ENCODE measurements around the gene OR2C1.
A peak's percentile ranks its signal among the peaks of the same experiment; 100 is the strongest.

Gene OR2C1

GRCh38 chr16:3383045-3383448 lies 27.4 kb downstream of the OR2C1 start:
- peaks cover 68 to 87% (median 80%) of the 10 kb centered on the region in 5 donors for H3K9me3 ChIP-seq (ENCODE audit: control insufficient read depth in 5 of 5, low read length in 5 of 5)
- no peaks in the 10 kb centered on the region for H3K27me3 ChIP-seq (ENCODE audit: control insufficient read depth in 5 of 5, insufficient read depth in 4 of 5, low read length in 5 of 5)
- H3K36me3 ChIP-seq (ENCODE audit: control insufficient read depth in 5 of 5, insufficient read depth in 5 of 5, low read length in 5 of 5), result peaks cover 35 to 45% (median 41%) of the 10 kb centered on the region in 5 donors
- H3K4me3 ChIP-seq (ENCODE audit: low read depth in 1 of 5, low read length in 5 of 5), result peak overlapping the region; percentile 28 to 62 (median 59)
- H3K9ac ChIP-seq (ENCODE audit: low read length in 5 of 5), result peak overlapping the region in 1 of 5 donors; percentile 75
- peaks cover 0 to 6% (median 0%) of the 10 kb centered on the region in 5 donors for H3K4me1 ChIP-seq (ENCODE audit: control insufficient read depth in 5 of 5, insufficient read depth in 5 of 5, low read length in 5 of 5)
- no peak overlapping the region for H3K27ac ChIP-seq (ENCODE audit: low read depth, low read length)

- H3K36me3 ChIP-seq (ENCODE audit: control insufficient read depth in 5 of 5, insufficient read depth in 5 of 5, low read length in 5 of 5), result peaks cover 25 to 67% (median 57%) of the 10 kb centered on the region in 5 donors
- no peak overlapping the region for H3K27ac ChIP-seq (ENCODE audit: low read depth, low read length)
These were observed 32.6 kb downstream of the OR2C1 start for GRCh38 chr16:3388325-3388724.

GRCh38 chr16:3389663-3390338 lies 34.1 kb downstream of the OR2C1 start:
- Histone ChIP-seq H3K36me3 (ENCODE audit: control insufficient read depth in 5 of 5, insufficient read depth in 5 of 5, low read length in 5 of 5) (peaks cover 15 to 67% (median 56%) of the 10 kb centered on the region in 5 donors), H3K27me3 (ENCODE audit: control insufficient read depth in 5 of 5, insufficient read depth in 4 of 5, low read length in 5 of 5) (no peaks in the 10 kb centered on the region), H3K4me3 (ENCODE audit: low read depth in 1 of 5, low read length in 5 of 5) (peak overlapping the region in 4 of 5 donors; percentile 13 to 45 (median 29)), H3K4me1 (ENCODE audit: control insufficient read depth in 5 of 5, insufficient read depth in 5 of 5, low read length in 5 of 5) (no peaks in the 10 kb centered on the region), H3K9me3 (ENCODE audit: control insufficient read depth in 5 of 5, low read length in 5 of 5) (peaks cover 36 to 69% (median 58%) of the 10 kb centered on the region in 5 donors), H3K9ac (ENCODE audit: low read length in 5 of 5) (no peak overlapping the region), H3K27ac (ENCODE audit: low read depth, low read length) (no peak overlapping the region)

More at GRCh38 chr16:3388325-3388724, 32.6 kb downstream of the OR2C1 start:
- Histone ChIP-seq H3K9ac (ENCODE audit: low read length in 5 of 5) (no peak overlapping the region), H3K4me3 (ENCODE audit: low read depth in 1 of 5, low read length in 5 of 5) (peak overlapping the region in 4 of 5 donors; percentile 2 to 32 (median 22)), H3K27me3 (ENCODE audit: control insufficient read depth in 5 of 5, insufficient read depth in 4 of 5, low read length in 5 of 5) (no peaks in the 10 kb centered on the region), H3K9me3 (ENCODE audit: control insufficient read depth in 5 of 5, low read length in 5 of 5) (peaks cover 47 to 74% (median 63%) of the 10 kb centered on the region in 5 donors), H3K4me1 (ENCODE audit: control insufficient read depth in 5 of 5, insufficient read depth in 5 of 5, low read length in 5 of 5) (peaks cover 0 to under 1% (median 0%) of the 10 kb centered on the region in 5 donors)

- Histone ChIP-seq H3K27me3 (ENCODE audit: control insufficient read depth in 5 of 5, insufficient read depth in 4 of 5, low read length in 5 of 5) (no peaks in the 10 kb centered on the region), H3K9me3 (ENCODE audit: control insufficient read depth in 5 of 5, low read length in 5 of 5) (peaks cover 6 to 42% (median 30%) of the 10 kb centered on the region in 5 donors), H3K36me3 (ENCODE audit: control insufficient read depth in 5 of 5, insufficient read depth in 5 of 5, low read length in 5 of 5) (peaks cover 21 to 42% (median 39%) of the 10 kb centered on the region in 5 donors), H3K27ac (ENCODE audit: low read depth, low read length) (peak overlapping the region; percentile 41), H3K4me3 (ENCODE audit: low read depth in 1 of 5, low read length in 5 of 5) (peak overlapping the region; percentile 80 to 92 (median 89)), H3K4me1 (ENCODE audit: control insufficient read depth in 5 of 5, insufficient read depth in 5 of 5, low read length in 5 of 5) (peaks cover 4 to 23% (median 21%) of the 10 kb centered on the region in 5 donors), H3K9ac (ENCODE audit: low read length in 5 of 5) (peak overlapping the region; percentile 56 to 95 (median 94))
These were observed 44.7 kb downstream of the OR2C1 start for GRCh38 chr16:3400446-3400778.

GRCh38 chr16:3400779-3401688 lies 45.3 kb downstream of the OR2C1 start, which contains the start of the genes ZNF174 and ZSCAN32:
Gene ZNF174, plus strand, starts transcription at chr16:3401215. Its CDS starts 790 bp downstream, at chr16:3402005.
Gene ZSCAN32, minus strand, starts transcription at chr16:3401004. Its CDS starts 3,447 bp downstream, at chr16:3397557.
- Histone ChIP-seq H3K27me3 (ENCODE audit: control insufficient read depth in 5 of 5, insufficient read depth in 4 of 5, low read length in 5 of 5) (no peaks in the 10 kb centered on the region), H3K9ac (ENCODE audit: low read length in 5 of 5) (peak within 1 kb of the TSS; percentile 56 to 95 (median 94)), H3K27ac (ENCODE audit: low read depth, low read length) (peak within 1 kb of the TSS; percentile 74), H3K4me3 (ENCODE audit: low read depth in 1 of 5, low read length in 5 of 5) (peak within 1 kb of the TSS; percentile 80 to 92 (median 89)), H3K9me3 (ENCODE audit: control insufficient read depth in 5 of 5, low read length in 5 of 5) (peaks cover 9 to 41% (median 34%) of the 10 kb centered on the region in 5 donors), H3K4me1 (ENCODE audit: control insufficient read depth in 5 of 5, insufficient read depth in 5 of 5, low read length in 5 of 5) (peaks cover 4 to 23% (median 21%) of the 10 kb centered on the region in 5 donors), H3K36me3 (ENCODE audit: control insufficient read depth in 5 of 5, insufficient read depth in 5 of 5, low read length in 5 of 5) (peaks cover 23 to 42% (median 39%) of the 10 kb centered on the region in 5 donors)

- H3K27me3 ChIP-seq (ENCODE audit: control insufficient read depth in 5 of 5, insufficient read depth in 4 of 5, low read length in 5 of 5), result no peaks in the 10 kb centered on the region
- peak overlapping the region; percentile 39 to 95 (median 86) for H3K9ac ChIP-seq (ENCODE audit: low read length in 5 of 5)
- peaks cover 4 to 23% (median 21%) of the 10 kb centered on the region in 5 donors for H3K4me1 ChIP-seq (ENCODE audit: control insufficient read depth in 5 of 5, insufficient read depth in 5 of 5, low read length in 5 of 5)
- peaks cover 14 to 41% (median 39%) of the 10 kb centered on the region in 5 donors for H3K9me3 ChIP-seq (ENCODE audit: control insufficient read depth in 5 of 5, low read length in 5 of 5)
- H3K36me3 ChIP-seq (ENCODE audit: control insufficient read depth in 5 of 5, insufficient read depth in 5 of 5, low read length in 5 of 5), result peaks cover 27 to 42% (median 38%) of the 10 kb centered on the region in 5 donors
- peak overlapping the region; percentile 80 to 92 (median 82) for H3K4me3 ChIP-seq (ENCODE audit: low read depth in 1 of 5, low read length in 5 of 5)
- peak overlapping the region; percentile 74 for H3K27ac ChIP-seq (ENCODE audit: low read depth, low read length)
These were observed 46.2 kb downstream of the OR2C1 start for GRCh38 chr16:3401719-3402397.
